AG04449 (cell line): ENCODE measurements around the gene LRRC32.

Experiments used
- CTCF ChIA-PET: fragments of 350-600 bp; formaldehyde crosslinking; extraction: SDS; loops from one replicate; lab custom pipeline; 2021; ENCODE audit warnings: antibody characterized with exemption; lab: Yijun Ruan, JAX
- POLR2A ChIA-PET: fragments of 400-600, 350-600 bp; formaldehyde crosslinking; extraction: SDS; loops from one replicate; lab custom pipeline; 2020; ENCODE audit warnings: antibody characterized with exemption, inconsistent platforms; lab: Yijun Ruan, JAX
- DNase-seq: peaks from one replicate; pipeline ENCODE4 v3.0.0-alpha.2; 2010; ENCODE audit warnings: low read depth, low spot score
- H3K4me3 ChIP-seq: 2 replicates; pipeline ENCODE4 v1.5.1; 2011; ENCODE audit warnings: low read depth, mild to moderate bottlenecking, control low read depth, low read length
- CTCF ChIP-seq: IDR thresholded peaks from one replicate; pipeline ENCODE4 v1.5.1; 2011; ENCODE audit warnings: mild to moderate bottlenecking, moderate library complexity, low read length, control low read depth, inconsistent platforms; ENCODE audit not compliant: insufficient read depth; ENCODE audit errors: missing control alignments

Gene LRRC32

GRCh38 chr11:76691655-76692054 lies 21.1 kb upstream of the LRRC32 start:
- POLR2A ChIA-PET = no interaction called here
- no peak for DNase-seq
- CTCF ChIA-PET = interaction anchor here (0.8 to 2.6 kb wide), 8 partner anchors 10 to 142 kb away, joined by 3 to 11 read pairs (median 4); no protein-coding TSS in a partner anchor

GRCh38 chr11:76690736-76691135 lies 20.2 kb upstream of the LRRC32 start:
- no peak for TF ChIP-seq CTCF
- no peak for DNase-seq
- ChIA-PET POLR2A (no interaction called here), CTCF (interaction anchor here (0.9 to 2.6 kb wide), 8 partner anchors 9 to 141 kb away, joined by 3 to 11 read pairs (median 4); no protein-coding TSS in a partner anchor)
- H3K4me3 ChIP-seq = no peak overlapping the region

More at GRCh38 chr11:76691655-76692054, 21.1 kb upstream of the LRRC32 start:
- H3K4me3 ChIP-seq = no peak overlapping the region
- no peak for TF ChIP-seq CTCF

DNA sequence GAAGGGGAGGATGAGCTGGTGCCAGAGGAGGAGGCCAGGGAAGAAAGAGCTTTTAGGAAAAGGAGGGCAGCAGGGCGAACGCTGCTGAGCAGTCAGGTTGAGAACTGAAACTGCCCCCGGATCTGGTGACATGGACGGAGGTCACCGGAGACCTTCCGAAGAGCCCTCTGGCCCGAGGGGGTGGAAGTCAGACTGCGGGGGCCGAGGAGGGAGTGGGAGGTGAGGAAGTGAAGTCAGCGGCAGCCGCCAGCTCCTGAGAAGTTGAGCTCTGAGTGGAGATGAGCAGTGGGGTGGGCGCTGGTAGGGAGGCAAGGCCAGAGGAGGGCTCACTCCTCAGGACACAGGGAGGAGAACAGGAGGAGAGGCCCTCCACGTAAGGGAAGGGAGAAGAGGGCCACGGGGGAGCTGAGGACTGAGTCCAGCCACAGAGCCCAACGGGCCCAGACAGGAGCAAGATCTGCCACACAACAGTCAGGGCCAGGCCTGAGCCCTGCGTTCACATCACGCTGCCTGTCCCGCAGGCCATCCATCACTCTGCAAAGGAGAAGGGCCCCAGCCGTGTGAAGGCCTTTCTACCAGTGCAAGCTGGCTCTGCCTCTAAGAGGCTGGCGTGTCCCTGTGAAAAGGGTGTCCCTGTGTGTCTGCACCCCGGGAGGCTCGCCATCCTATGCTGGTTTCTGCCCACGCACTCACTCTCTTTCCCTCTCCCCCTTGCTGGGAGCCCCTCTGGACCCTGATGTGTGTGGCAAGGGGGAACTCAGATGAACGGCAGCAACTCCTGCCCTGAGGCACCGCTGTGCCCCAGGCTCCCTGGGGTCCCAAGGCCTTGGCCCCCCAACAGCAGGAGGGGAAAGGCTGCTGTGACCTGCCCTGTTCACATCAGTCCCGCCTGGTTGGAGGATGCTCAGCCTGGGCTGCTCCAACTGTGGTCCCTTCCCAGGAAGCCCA lies 19.0 kb upstream of the LRRC32 start:
- no peak for TF ChIP-seq CTCF
- H3K4me3 ChIP-seq = no peak overlapping the region
- DNase-seq = no peak
- ChIA-PET POLR2A (no interaction called here), CTCF (interaction anchor here (1.0 to 2.6 kb wide), 6 partner anchors 9 to 108 kb away, joined by 3 to 9 read pairs (median 4); no protein-coding TSS in a partner anchor)

- H3K4me3 ChIP-seq = no peak overlapping the region
- DNase-seq = no peak
- TF ChIP-seq CTCF = no peak
- CTCF ChIA-PET = interaction anchor here (1.6 to 2.0 kb wide), 2 partner anchors 8 to 11 kb away, joined by 4 to 8 read pairs; no protein-coding TSS in a partner anchor
- POLR2A ChIA-PET = interaction anchor here (0.6 kb wide), 1 partner anchor 8 kb away, joined by 3 read pairs; no protein-coding TSS in a partner anchor
These were observed 17.6 kb upstream of the LRRC32 start for GRCh38 chr11:76688146-76688545.

GRCh38 chr11:76686261-76687079 lies 15.9 kb upstream of the LRRC32 start:
- ChIA-PET POLR2A (no interaction called here), CTCF (interaction anchor here (0.9 to 1.6 kb wide), 6 partner anchors 9 to 479 kb away, joined by 3 to 4 read pairs (median 4); no protein-coding TSS in a partner anchor)
- no peak for DNase-seq
- no peak overlapping the region for H3K4me3 ChIP-seq
- TF ChIP-seq CTCF = no peak
